ENCODE data around the gene ZNF536.

Gene ZNF536

DNA sequence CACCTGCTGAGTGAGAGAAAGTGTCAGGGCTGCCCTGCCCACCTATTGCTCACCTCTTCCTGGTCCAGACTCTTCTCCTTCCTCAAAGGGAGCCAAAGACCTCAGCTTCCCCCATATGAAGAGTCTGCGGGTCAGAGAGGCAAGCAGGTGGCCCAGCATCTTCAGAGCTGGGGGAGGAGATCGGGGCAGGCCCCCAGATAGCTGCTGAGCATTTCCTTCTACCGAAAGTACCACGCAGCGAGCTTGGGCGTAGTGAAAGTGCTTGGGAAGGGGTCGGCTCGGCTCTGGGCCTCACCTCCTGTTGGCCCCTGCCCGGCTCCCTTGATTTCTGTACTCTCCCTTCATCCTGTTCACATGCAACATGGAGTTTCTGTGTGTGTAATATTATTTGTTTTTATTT, 12.2 kb upstream of the ZNF536 start:
- Histone ChIP-seq H3K4me1 (ENCODE audit: control insufficient read depth, insufficient read depth, low read length) (no peaks in the 10 kb centered on the region), H3K36me3 (ENCODE audit: control insufficient read depth, insufficient read depth, low read length) (no peaks in the 10 kb centered on the region), H3K9me3 (ENCODE audit: control insufficient read depth, insufficient read depth, low read length) (no peaks in the 10 kb centered on the region), H3K4me3 (ENCODE audit: low read depth, low read length) (no peak overlapping the region), H3K27me3 (ENCODE audit: control insufficient read depth, insufficient read depth, low read length) (no peaks in the 10 kb centered on the region), H3K9ac (ENCODE audit: low read depth, low read length) (no peak overlapping the region)

DNA sequence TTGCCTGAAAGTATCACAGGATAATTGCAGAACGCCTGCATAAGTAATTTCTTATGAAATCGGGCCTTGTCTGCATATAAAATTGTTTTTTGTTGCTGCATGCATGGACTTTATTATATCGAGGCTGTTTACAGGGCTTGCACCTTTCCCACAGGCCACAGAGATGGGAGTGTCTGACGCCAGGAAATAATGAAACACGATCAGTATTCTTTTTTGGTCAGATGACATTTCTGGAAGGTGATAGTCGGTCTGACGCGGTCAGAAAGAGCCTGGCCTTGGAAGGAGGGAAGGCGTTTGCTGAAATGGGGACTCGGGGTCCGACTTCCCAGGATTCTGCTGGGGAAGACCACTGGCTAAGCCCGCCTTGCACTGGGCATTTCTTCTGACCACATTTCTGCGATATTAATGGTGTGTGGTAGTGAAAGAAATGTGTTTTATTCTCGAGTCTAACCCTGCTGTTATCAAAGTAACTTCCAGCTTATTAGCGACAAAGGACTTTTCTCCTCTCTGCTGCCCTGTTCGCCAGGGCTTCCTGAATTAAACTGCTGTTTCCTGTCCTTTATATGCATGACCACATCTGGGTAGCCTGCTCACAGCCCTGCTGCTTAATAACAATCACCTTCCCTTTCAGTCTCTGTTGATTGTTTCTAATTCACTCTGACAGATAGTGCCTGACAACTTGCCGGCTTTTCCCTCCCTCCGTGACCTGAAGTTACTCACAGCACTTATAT, 11.6 kb upstream of the ZNF536 start:
- no peak overlapping the region for H3K9ac ChIP-seq (ENCODE audit: low read depth, low read length)
- H3K4me1 ChIP-seq (ENCODE audit: control insufficient read depth, insufficient read depth, low read length) = peaks cover 2% of the 10 kb centered on the region

DNA sequence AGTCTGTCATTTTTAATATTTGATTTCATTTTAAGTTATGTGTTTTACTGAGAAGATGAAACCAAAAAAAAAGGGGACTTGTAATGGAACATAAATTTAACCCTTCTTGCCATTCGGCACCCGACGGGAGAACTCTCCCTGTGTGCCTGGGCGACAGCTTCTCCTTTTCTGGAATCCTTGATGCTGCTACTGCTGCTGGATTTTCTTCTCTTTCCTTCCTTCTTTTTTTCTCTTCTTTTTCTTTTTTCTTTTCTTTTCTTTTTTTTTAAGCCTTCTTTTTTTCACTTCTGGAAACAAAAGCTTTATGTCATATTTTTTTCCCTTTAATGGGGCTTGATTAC, 11.1 kb upstream of the ZNF536 start:
- no peaks in the 10 kb centered on the region for H3K27me3 ChIP-seq (ENCODE audit: control insufficient read depth, insufficient read depth, low read length)
- H3K4me1 ChIP-seq (ENCODE audit: control insufficient read depth, insufficient read depth, low read length) = peaks cover 2% of the 10 kb centered on the region
- H3K36me3 ChIP-seq (ENCODE audit: control insufficient read depth, insufficient read depth, low read length) = no peaks in the 10 kb centered on the region
- H3K4me3 ChIP-seq (ENCODE audit: low read depth, low read length) = no peak overlapping the region
- no peak overlapping the region for H3K9ac ChIP-seq (ENCODE audit: low read depth, low read length)
- H3K9me3 ChIP-seq (ENCODE audit: control insufficient read depth, insufficient read depth, low read length) = no peaks in the 10 kb centered on the region

More for the DNA sequence above, 11.6 kb upstream of the ZNF536 start:
- no peaks in the 10 kb centered on the region for H3K9me3 ChIP-seq (ENCODE audit: control insufficient read depth, insufficient read depth, low read length)
- H3K36me3 ChIP-seq (ENCODE audit: control insufficient read depth, insufficient read depth, low read length) = no peaks in the 10 kb centered on the region
- no peak overlapping the region for H3K4me3 ChIP-seq (ENCODE audit: low read depth, low read length)
- no peaks in the 10 kb centered on the region for H3K27me3 ChIP-seq (ENCODE audit: control insufficient read depth, insufficient read depth, low read length)

DNA sequence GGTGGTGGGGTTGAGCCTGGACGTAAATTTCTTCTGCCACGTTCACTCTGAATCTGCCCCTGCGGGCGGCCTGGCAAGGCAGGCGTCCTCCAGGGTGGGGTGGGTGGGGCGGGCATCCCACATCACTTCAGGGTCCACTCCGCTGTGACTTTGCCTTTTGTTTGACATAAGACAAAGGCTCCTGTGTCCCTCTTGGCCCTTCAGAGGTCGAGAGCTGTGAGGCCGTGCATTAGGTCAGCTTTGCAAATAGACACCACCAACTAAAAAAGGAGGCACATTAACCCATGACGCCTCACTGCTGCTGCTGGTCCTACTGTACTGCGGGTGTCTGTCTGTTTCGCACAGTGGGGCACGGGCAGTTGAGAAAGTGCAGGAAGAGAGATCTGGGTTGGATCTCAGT, 10.5 kb upstream of the ZNF536 start:
- Histone ChIP-seq H3K36me3 (ENCODE audit: control insufficient read depth, insufficient read depth, low read length) (no peaks in the 10 kb centered on the region), H3K9ac (ENCODE audit: low read depth, low read length) (no peak overlapping the region), H3K9me3 (ENCODE audit: control insufficient read depth, insufficient read depth, low read length) (no peaks in the 10 kb centered on the region), H3K4me1 (ENCODE audit: control insufficient read depth, insufficient read depth, low read length) (peaks cover 2% of the 10 kb centered on the region), H3K27me3 (ENCODE audit: control insufficient read depth, insufficient read depth, low read length) (no peaks in the 10 kb centered on the region), H3K4me3 (ENCODE audit: low read depth, low read length) (no peak overlapping the region)

DNA sequence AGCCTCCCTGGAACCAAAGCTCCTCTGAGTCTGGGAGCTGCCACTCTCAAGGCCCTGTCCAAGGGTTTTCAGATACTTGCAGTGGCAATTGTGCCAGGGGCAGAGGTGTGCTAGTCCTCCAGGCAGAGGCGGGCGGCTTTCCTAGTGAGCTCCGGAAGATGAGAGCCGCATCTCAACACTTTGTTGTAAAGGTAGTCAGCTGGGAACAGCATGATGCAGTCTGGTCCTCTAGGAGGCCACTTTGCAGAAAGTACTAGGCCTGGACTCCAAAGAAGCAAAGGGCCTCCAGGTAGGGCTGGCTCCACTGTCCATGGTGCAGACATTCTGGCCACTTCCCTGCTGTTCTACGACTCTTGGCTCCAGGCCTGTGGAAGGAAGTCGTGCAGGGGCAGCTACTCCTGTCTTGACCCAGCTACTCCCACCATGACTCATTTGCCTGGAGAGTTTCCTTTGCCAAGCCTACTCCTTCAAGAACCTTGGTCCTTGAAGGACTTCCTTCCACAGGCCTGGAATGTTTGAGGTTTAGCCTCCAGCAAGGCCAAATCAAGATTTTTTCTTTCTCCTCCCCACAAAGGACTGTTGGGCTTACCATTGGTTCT, 9.9 kb upstream of the ZNF536 start:
- Histone ChIP-seq H3K36me3 (ENCODE audit: control insufficient read depth, insufficient read depth, low read length) (no peaks in the 10 kb centered on the region), H3K27me3 (ENCODE audit: control insufficient read depth, insufficient read depth, low read length) (no peaks in the 10 kb centered on the region), H3K4me1 (ENCODE audit: control insufficient read depth, insufficient read depth, low read length) (peaks cover 2% of the 10 kb centered on the region), H3K9me3 (ENCODE audit: control insufficient read depth, insufficient read depth, low read length) (no peaks in the 10 kb centered on the region), H3K9ac (ENCODE audit: low read depth, low read length) (no peak overlapping the region), H3K4me3 (ENCODE audit: low read depth, low read length) (no peak overlapping the region)

DNA sequence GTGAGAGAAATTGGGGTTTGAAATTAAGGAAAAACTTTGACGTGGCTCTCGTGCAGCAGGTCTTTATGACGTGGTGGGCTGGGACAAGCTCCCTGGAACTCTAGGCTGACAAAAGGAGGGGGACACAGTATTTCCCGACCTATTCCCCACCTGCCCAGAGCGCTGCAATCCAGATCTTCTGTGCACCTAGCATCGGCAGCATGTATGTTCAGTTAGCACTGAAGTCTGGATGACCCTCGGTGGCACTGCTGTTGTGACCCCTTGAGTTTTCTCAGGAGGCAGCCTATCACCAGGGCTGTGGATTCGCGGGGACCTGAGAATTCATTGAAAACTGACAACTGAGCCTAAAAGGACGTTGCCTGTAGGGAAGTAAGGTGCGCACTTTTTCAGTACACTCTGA, 9.1 kb upstream of the ZNF536 start:
- Histone ChIP-seq H3K36me3 (ENCODE audit: control insufficient read depth, insufficient read depth, low read length) (no peaks in the 10 kb centered on the region), H3K27me3 (ENCODE audit: control insufficient read depth, insufficient read depth, low read length) (no peaks in the 10 kb centered on the region), H3K4me1 (ENCODE audit: control insufficient read depth, insufficient read depth, low read length) (peaks cover 2% of the 10 kb centered on the region)

DNA sequence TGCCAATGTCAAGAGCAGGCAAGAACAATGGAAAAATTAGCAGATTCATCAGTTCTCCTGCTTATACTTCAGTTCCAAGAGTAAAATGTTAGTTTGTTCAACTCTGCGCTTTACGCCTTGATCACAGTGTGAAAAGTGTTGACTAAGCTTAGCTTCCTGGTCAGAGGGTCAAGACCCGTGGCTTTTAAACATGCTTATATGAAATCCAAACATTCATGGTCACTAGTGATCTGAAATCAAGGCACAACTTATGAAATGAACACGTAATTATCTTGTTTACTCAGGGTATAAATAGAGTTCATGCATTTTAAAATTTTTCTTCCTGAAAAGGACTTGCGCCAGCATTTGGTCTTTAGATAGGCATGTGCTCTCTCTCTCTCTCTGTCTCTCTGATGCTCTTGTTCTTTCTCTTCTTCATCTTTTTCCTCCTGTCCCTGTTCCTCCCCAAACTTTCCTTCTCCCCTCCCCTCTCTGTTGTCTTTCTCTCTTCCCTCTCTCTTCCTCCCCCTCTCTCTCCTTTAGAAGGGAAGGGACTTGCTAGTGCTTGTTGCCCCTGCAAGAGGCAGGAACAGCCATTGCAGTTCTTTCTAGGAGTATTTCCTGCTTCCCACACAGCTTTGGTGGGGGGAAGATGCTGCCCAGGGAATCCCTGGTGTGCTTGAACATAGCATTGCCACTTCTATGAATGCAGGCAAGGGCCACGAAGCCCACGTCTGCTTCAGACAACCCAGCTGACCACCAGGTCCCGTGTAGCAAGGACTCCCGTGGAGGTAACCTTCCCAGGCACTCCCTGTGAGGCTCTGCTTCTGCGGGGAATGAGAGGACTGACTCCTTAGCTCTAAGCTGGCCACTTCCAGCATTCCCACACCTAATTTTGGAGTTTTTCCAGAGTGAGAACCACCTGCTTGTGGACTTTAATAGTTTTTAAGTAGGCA, 7.1 kb upstream of the ZNF536 start:
- Histone ChIP-seq H3K9ac (ENCODE audit: low read depth, low read length) (no peak overlapping the region), H3K27me3 (ENCODE audit: control insufficient read depth, insufficient read depth, low read length) (no peaks in the 10 kb centered on the region), H3K4me1 (ENCODE audit: control insufficient read depth, insufficient read depth, low read length) (peaks cover 2% of the 10 kb centered on the region), H3K36me3 (ENCODE audit: control insufficient read depth, insufficient read depth, low read length) (no peaks in the 10 kb centered on the region), H3K9me3 (ENCODE audit: control insufficient read depth, insufficient read depth, low read length) (no peaks in the 10 kb centered on the region), H3K4me3 (ENCODE audit: low read depth, low read length) (no peak overlapping the region)

More for the DNA sequence above, 9.1 kb upstream of the ZNF536 start:
- Histone ChIP-seq H3K9ac (ENCODE audit: low read depth, low read length) (no peak overlapping the region), H3K4me3 (ENCODE audit: low read depth, low read length) (no peak overlapping the region), H3K9me3 (ENCODE audit: control insufficient read depth, insufficient read depth, low read length) (no peaks in the 10 kb centered on the region)

DNA sequence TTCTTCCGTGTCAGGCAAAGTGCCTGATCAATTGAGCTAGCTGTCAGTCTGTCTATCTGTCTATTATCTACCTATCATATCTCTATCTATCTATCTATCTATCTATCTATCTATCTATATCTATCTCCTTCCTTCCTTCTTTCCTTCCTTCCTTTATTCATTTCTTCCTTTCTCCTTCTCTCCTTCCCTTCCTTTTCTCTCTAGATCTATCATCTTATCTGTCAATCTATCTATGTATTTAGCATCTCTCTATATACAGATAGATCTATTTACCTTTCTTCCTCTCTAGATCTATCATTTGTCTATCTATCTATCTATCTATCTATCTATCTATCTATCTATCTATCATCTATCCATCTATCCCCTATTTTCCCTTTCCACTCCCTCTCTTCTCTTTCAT, 5.9 kb upstream of the ZNF536 start:
- H3K27me3 ChIP-seq (ENCODE audit: control insufficient read depth, insufficient read depth, low read length) = no peaks in the 10 kb centered on the region
- no peaks in the 10 kb centered on the region for H3K36me3 ChIP-seq (ENCODE audit: control insufficient read depth, insufficient read depth, low read length)
- no peak overlapping the region for H3K4me3 ChIP-seq (ENCODE audit: low read depth, low read length)
- no peak overlapping the region for H3K9ac ChIP-seq (ENCODE audit: low read depth, low read length)
- peaks cover 2% of the 10 kb centered on the region for H3K4me1 ChIP-seq (ENCODE audit: control insufficient read depth, insufficient read depth, low read length)
- H3K9me3 ChIP-seq (ENCODE audit: control insufficient read depth, insufficient read depth, low read length) = no peaks in the 10 kb centered on the region

DNA sequence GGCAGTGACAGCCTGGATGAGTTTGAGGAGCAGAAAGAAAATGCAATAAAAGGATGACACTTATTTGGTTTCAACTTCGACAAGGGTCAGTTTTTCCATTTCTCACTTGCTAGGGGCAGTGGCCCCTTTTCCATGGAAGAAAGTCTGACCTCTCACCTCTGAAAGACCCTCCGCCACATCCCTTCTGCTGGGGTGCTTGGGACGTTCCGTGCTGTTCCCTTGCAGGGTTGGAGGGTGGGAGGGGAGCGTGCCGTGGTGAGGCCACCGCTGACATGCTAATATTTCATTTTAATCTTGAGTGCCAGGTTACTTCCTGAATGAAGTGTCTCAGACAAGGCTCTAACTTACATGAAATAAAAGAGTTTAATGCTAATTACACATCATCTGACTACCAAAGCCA, 5.2 kb upstream of the ZNF536 start:
- Histone ChIP-seq H3K27me3 (ENCODE audit: control insufficient read depth, insufficient read depth, low read length) (no peaks in the 10 kb centered on the region), H3K9ac (ENCODE audit: low read depth, low read length) (no peak overlapping the region), H3K4me1 (ENCODE audit: control insufficient read depth, insufficient read depth, low read length) (peaks cover 2% of the 10 kb centered on the region), H3K4me3 (ENCODE audit: low read depth, low read length) (no peak overlapping the region), H3K9me3 (ENCODE audit: control insufficient read depth, insufficient read depth, low read length) (no peaks in the 10 kb centered on the region), H3K36me3 (ENCODE audit: control insufficient read depth, insufficient read depth, low read length) (no peaks in the 10 kb centered on the region)

DNA sequence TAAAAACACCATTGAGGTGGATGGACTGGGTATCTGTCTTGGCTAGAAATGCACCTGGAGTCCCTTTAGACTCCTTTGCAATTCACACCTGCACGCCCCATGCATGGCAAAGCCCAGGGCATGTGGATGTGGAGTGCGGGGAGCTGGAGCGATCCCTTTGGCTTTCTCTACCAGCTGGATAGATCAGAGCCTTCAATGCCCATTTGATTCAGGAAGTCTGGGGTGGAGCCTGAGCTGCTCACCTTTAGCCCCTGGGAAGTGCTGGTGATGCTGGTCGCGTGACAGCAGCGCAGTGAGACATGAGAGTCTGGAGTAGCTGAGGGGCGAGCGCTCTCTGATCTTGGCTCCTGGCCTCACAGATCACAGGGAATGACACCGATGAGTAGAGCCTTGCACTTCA, 4.8 kb upstream of the ZNF536 start:
- no peaks in the 10 kb centered on the region for H3K27me3 ChIP-seq (ENCODE audit: control insufficient read depth, insufficient read depth, low read length)
- no peaks in the 10 kb centered on the region for H3K36me3 ChIP-seq (ENCODE audit: control insufficient read depth, insufficient read depth, low read length)
- H3K4me3 ChIP-seq (ENCODE audit: low read depth, low read length) = no peak overlapping the region
- H3K9ac ChIP-seq (ENCODE audit: low read depth, low read length) = no peak overlapping the region
- H3K9me3 ChIP-seq (ENCODE audit: control insufficient read depth, insufficient read depth, low read length) = no peaks in the 10 kb centered on the region
- H3K4me1 ChIP-seq (ENCODE audit: control insufficient read depth, insufficient read depth, low read length) = peaks cover 4% of the 10 kb centered on the region

DNA sequence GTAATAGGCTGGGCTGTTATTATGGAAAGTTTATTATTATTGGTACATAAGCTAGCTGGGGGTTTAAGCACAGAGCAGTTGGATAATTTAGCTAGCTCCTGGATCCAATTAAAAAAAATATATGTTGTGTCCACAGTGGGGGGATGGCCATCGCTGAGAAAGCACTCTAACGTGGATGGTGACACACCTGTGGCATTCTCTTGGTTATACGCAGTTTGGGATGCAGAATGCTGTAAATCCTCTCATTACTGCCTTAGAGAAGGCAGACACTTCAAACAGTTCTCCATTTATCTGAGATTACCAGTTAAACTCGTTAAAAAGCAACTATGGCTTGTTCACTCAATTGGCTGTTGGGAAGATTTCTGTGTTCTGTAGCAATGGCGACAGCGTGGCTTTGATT, 2.4 kb upstream of the ZNF536 start:
- no peaks in the 10 kb centered on the region for H3K36me3 ChIP-seq (ENCODE audit: control insufficient read depth, insufficient read depth, low read length)
- H3K4me1 ChIP-seq (ENCODE audit: control insufficient read depth, insufficient read depth, low read length) = peaks cover 12% of the 10 kb centered on the region
- no peak overlapping the region for H3K4me3 ChIP-seq (ENCODE audit: low read depth, low read length)
- no peaks in the 10 kb centered on the region for H3K9me3 ChIP-seq (ENCODE audit: control insufficient read depth, insufficient read depth, low read length)
- H3K9ac ChIP-seq (ENCODE audit: low read depth, low read length) = no peak overlapping the region
- peaks cover 5% of the 10 kb centered on the region for H3K27me3 ChIP-seq (ENCODE audit: control insufficient read depth, insufficient read depth, low read length)

Measured in iPS-15b (cell line).